ENCODE measurements around the gene GREB1L.
"Not testable (repeated sequence)": the region's sequence is repeated elsewhere in the genome, so short reads cannot be mapped to it uniquely, and the experiment has no call there.

GREB1L gene

DNA sequence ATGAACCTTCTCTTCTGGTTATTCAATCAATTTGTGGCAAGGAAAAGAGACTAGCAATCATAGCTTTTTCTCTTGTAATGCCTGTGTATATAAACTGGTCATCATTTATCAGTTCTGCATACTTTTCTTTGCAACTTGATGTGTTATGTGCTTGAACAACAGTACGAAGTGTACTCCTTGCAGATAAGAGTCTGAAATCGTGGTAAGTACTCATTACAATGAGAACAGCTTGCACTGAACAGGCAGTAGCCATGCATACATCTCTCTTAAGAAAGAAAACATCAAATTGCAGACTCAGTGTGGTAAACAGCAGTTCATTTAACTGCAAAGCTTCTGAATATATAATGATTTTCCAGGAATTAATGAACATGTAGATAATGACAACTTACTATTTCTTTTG is 64.3 kb downstream of the GREB1L start:
- TF ChIP-seq, protein P1, sequence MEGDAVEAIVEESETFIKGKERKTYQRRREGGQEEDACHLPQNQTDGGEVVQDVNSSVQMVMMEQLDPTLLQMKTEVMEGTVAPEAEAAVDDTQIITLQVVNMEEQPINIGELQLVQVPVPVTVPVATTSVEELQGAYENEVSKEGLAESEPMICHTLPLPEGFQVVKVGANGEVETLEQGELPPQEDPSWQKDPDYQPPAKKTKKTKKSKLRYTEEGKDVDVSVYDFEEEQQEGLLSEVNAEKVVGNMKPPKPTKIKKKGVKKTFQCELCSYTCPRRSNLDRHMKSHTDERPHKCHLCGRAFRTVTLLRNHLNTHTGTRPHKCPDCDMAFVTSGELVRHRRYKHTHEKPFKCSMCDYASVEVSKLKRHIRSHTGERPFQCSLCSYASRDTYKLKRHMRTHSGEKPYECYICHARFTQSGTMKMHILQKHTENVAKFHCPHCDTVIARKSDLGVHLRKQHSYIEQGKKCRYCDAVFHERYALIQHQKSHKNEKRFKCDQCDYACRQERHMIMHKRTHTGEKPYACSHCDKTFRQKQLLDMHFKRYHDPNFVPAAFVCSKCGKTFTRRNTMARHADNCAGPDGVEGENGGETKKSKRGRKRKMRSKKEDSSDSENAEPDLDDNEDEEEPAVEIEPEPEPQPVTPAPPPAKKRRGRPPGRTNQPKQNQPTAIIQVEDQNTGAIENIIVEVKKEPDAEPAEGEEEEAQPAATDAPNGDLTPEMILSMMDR (IDR thresholded peaks at IDR 0.05; ENCODE audit: extremely low read depth, insufficient read depth, missing control alignments), result no peak
- no peak for DNase-seq (ENCODE audit: low spot score)
- in situ Hi-C loops (cut with MboI; ENCODE audit: low pct_unique_long_range_greater_than_20kb, low sequenced_read_pairs, unreplicated experiment), result no loop called here

DNA sequence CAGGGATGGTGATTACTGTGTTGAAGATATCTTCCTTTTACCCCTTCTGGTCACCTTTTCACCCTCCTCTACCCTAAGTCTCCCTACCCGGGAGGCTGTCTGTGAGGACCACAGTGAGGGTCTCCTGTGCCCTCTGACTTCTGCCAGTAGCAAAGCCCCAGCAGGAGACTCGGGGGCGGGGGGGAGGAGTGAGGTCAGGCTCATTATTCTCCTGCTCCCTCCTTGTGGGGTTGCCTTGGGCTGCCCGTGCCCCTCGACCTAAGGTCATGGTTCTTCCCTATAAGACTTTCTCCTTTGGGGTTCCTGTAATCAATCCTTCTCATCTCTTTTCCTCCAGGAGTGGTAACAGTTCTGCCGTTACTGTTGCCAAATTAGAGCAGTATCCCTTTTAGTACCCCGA is 65.5 kb downstream of the GREB1L start:
- no peak for DNase-seq (ENCODE audit: low spot score)
- TF ChIP-seq, protein P1 (IDR thresholded peaks at IDR 0.05; ENCODE audit: extremely low read depth, insufficient read depth, missing control alignments), result no peak
- in situ Hi-C loops (cut with MboI; ENCODE audit: low pct_unique_long_range_greater_than_20kb, low sequenced_read_pairs, unreplicated experiment), result no loop called here

DNA sequence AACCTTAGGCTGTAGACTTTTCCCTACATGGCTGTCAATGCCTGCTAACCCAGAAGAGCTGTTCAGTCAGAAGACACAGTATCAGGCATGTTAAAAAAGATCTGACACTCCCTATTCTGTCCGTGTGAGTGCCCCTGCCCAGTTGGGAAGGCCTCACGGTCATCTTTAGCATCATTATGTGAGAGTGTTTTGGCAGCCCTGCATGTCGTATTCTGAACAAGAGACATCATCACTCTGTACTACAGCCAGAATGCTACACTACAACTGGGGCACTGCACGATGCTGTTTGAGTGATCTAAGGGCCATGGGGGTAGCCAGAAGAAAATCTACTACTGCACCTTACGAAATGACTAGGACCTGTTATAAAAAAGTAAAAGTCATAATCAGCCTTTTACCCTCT is 67.2 kb downstream of the GREB1L start:
- no peak for DNase-seq (ENCODE audit: low spot score)
- TF ChIP-seq, protein P1 (IDR thresholded peaks at IDR 0.05; ENCODE audit: extremely low read depth, insufficient read depth, missing control alignments), result no peak
- in situ Hi-C loops (cut with MboI; ENCODE audit: low pct_unique_long_range_greater_than_20kb, low sequenced_read_pairs, unreplicated experiment), result no loop called here

DNA sequence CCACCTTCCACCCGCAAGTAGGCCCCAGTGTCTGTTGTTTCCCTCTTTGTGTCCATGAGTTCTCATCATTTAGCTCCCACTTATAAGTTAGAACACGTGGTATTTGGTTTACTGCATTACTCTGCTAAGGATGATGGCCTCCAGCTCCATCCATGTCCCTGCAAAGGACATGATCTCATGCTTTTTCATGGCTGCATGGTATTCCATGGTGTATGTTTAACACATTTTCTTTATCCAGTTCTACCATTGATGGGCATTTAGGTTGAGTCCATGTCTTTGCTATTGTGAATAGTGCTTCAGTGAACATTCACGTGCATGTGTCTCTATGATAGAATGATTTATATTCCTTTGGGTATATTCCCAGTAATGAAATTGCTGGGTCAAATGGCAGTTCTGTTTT is 69.9 kb downstream of the GREB1L start:
- in situ Hi-C loops (cut with MboI; ENCODE audit: low pct_unique_long_range_greater_than_20kb, low sequenced_read_pairs, unreplicated experiment); DNase-seq (ENCODE audit: low spot score): not testable (repeated sequence)

DNA sequence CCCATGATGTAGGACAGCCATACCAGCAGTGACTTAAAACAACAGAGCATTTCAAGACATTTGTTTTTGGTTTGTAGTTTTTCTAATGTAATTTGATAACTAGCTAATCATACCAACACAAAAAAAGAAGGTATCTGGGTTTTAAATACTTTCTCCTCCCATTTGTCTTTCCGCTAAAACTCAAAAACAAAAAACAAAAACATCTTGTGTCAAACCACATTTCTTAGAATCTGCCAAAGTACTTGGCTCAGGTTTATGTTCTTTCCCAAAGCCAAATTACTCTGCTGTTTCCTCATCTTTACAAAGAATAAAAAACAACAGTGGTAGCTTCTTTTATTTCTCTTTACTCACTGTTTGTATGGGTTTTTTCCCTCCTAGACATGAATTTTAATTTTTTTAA is 71.5 kb downstream of the GREB1L start:
- no peak for DNase-seq (ENCODE audit: low spot score)
- in situ Hi-C loops (cut with MboI; ENCODE audit: low pct_unique_long_range_greater_than_20kb, low sequenced_read_pairs, unreplicated experiment), result no loop called here
- TF ChIP-seq, protein P1 (IDR thresholded peaks at IDR 0.05; ENCODE audit: extremely low read depth, insufficient read depth, missing control alignments), result no peak

DNA sequence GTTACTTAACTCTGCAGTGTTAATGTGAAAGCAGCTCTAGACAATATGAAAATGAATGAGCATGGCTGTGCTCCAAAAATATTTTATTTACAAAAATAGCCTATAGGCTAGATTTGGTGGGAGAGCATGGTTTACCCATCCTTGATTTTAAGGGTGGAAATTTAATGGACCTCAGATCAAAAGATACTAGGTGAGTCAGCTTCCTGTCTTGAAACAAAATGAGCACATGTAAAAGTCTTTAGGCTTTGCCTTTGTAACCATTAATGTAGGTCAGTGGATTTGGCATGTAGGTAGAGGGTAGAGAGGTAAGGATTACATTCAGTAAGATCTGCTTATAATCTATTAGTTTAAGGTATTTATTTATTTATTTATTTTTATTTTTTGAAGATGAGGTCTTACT is 72.7 kb downstream of the GREB1L start:
- in situ Hi-C loops (cut with MboI; ENCODE audit: low pct_unique_long_range_greater_than_20kb, low sequenced_read_pairs, unreplicated experiment), result no loop called here
- TF ChIP-seq, protein P1 (IDR thresholded peaks at IDR 0.05; ENCODE audit: extremely low read depth, insufficient read depth, missing control alignments), result no peak
- no peak for DNase-seq (ENCODE audit: low spot score)

DNA sequence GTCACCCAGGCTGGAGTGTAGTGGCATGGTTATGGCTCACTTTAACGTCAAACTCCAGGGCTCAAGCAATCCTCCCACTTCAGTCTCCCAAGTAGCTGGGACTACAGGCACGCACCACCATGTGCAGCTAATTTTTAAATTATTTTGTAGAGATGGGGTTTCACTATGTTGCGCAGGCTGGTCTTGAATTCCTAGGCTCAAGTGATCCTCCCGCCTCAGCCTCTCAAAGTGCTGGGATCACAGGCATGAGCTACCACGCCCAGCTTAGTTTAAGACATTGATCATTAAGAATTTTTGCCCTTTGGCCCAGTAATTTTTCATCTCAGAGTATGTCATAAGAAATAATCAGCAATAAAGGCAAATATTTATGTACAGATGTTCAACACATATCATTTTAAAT is 73.1 kb downstream of the GREB1L start:
- DNase-seq (ENCODE audit: low spot score); in situ Hi-C loops (cut with MboI; ENCODE audit: low pct_unique_long_range_greater_than_20kb, low sequenced_read_pairs, unreplicated experiment): not testable (repeated sequence)

DNA sequence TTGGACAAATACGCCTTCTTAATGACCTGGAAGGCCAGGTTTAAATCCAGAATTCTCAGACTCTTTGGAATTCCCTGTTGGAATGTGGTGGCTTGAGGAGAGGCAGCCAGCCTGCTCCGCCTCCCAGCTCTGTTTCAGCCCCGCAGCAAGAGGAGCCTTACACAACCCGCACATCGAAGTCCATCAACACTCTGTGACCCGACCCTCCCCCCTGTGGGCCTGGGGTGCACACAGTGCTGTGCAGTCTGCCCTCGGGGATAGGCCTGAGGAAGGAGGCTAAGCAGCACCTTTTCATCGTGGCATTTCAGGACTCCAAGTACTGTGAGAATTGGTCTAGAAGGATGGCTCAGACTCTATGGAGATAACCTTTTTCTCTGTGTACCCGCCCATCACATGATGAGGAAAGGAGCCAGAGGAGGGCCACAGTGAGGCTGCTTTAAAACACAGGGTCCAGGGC is 73.7 kb downstream of the GREB1L start:
- no peak for DNase-seq (ENCODE audit: low spot score)
- in situ Hi-C loops (cut with MboI; ENCODE audit: low pct_unique_long_range_greater_than_20kb, low sequenced_read_pairs, unreplicated experiment), result no loop called here
- TF ChIP-seq, protein P1 (IDR thresholded peaks at IDR 0.05; ENCODE audit: extremely low read depth, insufficient read depth, missing control alignments), result no peak
